Natural killer cell treated with Interleukin-12 subunit alpha and Interleukin-12 subunit beta and Interleukin-15 and Interleukin-18, amount 100 ng/mL, for 72 hours (primary cell): ENCODE data around the gene COX5A. TPM values are rescaled to one million over a fixed set of nuclear protein-coding genes. Genes with fewer than 3 reads are reported as not detected.
"Not testable (repeated sequence)": the region's sequence is repeated elsewhere in the genome, so short reads cannot be mapped to it uniquely, and the experiment has no call there.

ENCODE experiments used
- ATAC-seq, 2 donors: fragments of 150-1000 bp; cut with Tn5 transposase in 1 of 2; sonication (Bioruptor Pico), chemical (Tn5 transposase) in 1 of 2; 2 replicates each; pipeline ENCODE4 v1.10.0; 2021
- DNase-seq: peaks from one replicate; pipeline ENCODE4 v3.0.0; 2022; ENCODE audit warnings: low spot score
- H3K27ac Mint-ChIP-seq, 2 donors: 1 replicate in 1 of 2; 2 replicates in 1 of 2; pipeline ENCODE4 v1.8.0; 2022; ENCODE audit warnings: mixed read lengths in 2 of 2, mild to moderate bottlenecking in 1 of 2, moderate library complexity in 1 of 2
- H3K27me3 Mint-ChIP-seq, 2 donors: 1 replicate in 1 of 2; 2 replicates in 1 of 2; pipeline ENCODE4 v1.8.0; 2022; ENCODE audit warnings: mixed read lengths in 2 of 2
- H3K36me3 Mint-ChIP-seq: one replicate; pipeline ENCODE4 v1.8.0; 2022; ENCODE audit warnings: mixed read lengths
- H3K4me1 Mint-ChIP-seq, 2 donors: 1 replicate in 1 of 2; 2 replicates in 1 of 2; pipeline ENCODE4 v1.8.0; 2022; ENCODE audit warnings: low read depth in 2 of 2, mixed read lengths in 2 of 2, mild to moderate bottlenecking in 1 of 2
- H3K4me3 Mint-ChIP-seq: one replicate; pipeline ENCODE4 v1.8.0; 2022; ENCODE audit warnings: mixed read lengths
- H3K9me3 Mint-ChIP-seq: 2 replicates; pipeline ENCODE4 v1.8.0; 2022; ENCODE audit warnings: mixed read lengths
- total RNA-seq, 2 donors: library from RNA; stranded (reverse); gene quantifications; one replicate each; pipeline ENCODE4 v1.2.3, GENCODE V29; 2022

COX5A gene
- total RNA-seq, 2 donors from 2014 or later, result 221 to 229 TPM

- Mint-ChIP-seq H3K4me1 (peaks cover 26 to 31% of the 10 kb centered on the region in 2 donors), H3K27ac (no peak overlapping the region), H3K4me3 (no peak overlapping the region), H3K36me3 (peaks cover 11% of the 10 kb centered on the region), H3K9me3 (no peaks in the 10 kb centered on the region), H3K27me3 (no peaks in the 10 kb centered on the region)
- ATAC-seq (no peak), DNase-seq (no peak)
Measured at GRCh38 chr15:74902295-74903075, 35.4 kb downstream of the COX5A start.

GRCh38 chr15:74901612-74902063 lies 36.2 kb downstream of the COX5A start:
- peaks cover 23 to 31% of the 10 kb centered on the region in 2 donors for H3K4me1 Mint-ChIP-seq
- DNase-seq (no peak), ATAC-seq (peak in 1 of 2 donors; percentile 41)
- H3K27me3 Mint-ChIP-seq, result no peaks in the 10 kb centered on the region
- peaks cover 11% of the 10 kb centered on the region for H3K36me3 Mint-ChIP-seq
- peak overlapping the region in 1 of 2 donors; percentile 41 for H3K27ac Mint-ChIP-seq
- no peaks in the 10 kb centered on the region for H3K9me3 Mint-ChIP-seq
- no peak overlapping the region for H3K4me3 Mint-ChIP-seq

- peaks cover 16 to 20% of the 10 kb centered on the region in 2 donors for H3K4me1 Mint-ChIP-seq
- no peak overlapping the region for H3K27ac Mint-ChIP-seq
- H3K4me3 Mint-ChIP-seq, result no peak overlapping the region
Measured at GRCh38 chr15:74897300-74897701, 40.6 kb downstream of the COX5A start.

GRCh38 chr15:74896316-74896715 lies 41.6 kb downstream of the COX5A start:
- H3K9me3 Mint-ChIP-seq, result no peaks in the 10 kb centered on the region
- DNase-seq (no peak), ATAC-seq (no peak)
- no peak overlapping the region for H3K4me3 Mint-ChIP-seq
- H3K27me3 Mint-ChIP-seq, result no peaks in the 10 kb centered on the region
- no peak overlapping the region for H3K27ac Mint-ChIP-seq
- H3K4me1 Mint-ChIP-seq, result peaks cover 15 to 17% of the 10 kb centered on the region in 2 donors
- peaks cover 10% of the 10 kb centered on the region for H3K36me3 Mint-ChIP-seq

More at GRCh38 chr15:74897300-74897701, 40.6 kb downstream of the COX5A start:
- DNase-seq (no peak), ATAC-seq (no peak)
- Mint-ChIP-seq H3K27me3 (no peaks in the 10 kb centered on the region), H3K9me3 (no peaks in the 10 kb centered on the region), H3K36me3 (peaks cover 10% of the 10 kb centered on the region)

GRCh38 chr15:74895830-74896229 lies 42.0 kb downstream of the COX5A start:
- Mint-ChIP-seq H3K4me3 (no peak overlapping the region), H3K9me3 (no peaks in the 10 kb centered on the region), H3K4me1 (peaks cover 15 to 17% of the 10 kb centered on the region in 2 donors), H3K36me3 (peaks cover 9% of the 10 kb centered on the region), H3K27me3 (no peaks in the 10 kb centered on the region), H3K27ac (no peak overlapping the region)
- DNase-seq (no peak), ATAC-seq (no peak)

GRCh38 chr15:74894383-74894782 lies 43.5 kb downstream of the COX5A start:
- not testable (repeated sequence) for H3K4me3 Mint-ChIP-seq

GRCh38 chr15:74893627-74894026 lies 44.2 kb downstream of the COX5A start:
- no peak for DNase-seq
- Mint-ChIP-seq H3K4me1 (peaks cover 24 to 32% of the 10 kb centered on the region in 2 donors), H3K27me3 (no peaks in the 10 kb centered on the region), H3K9me3 (no peaks in the 10 kb centered on the region), H3K27ac (peak overlapping the region; percentile 68 to 85), H3K36me3 (peaks cover 4% of the 10 kb centered on the region), H3K4me3 (peak overlapping the region; percentile 47)
- ATAC-seq, result no peak

More at GRCh38 chr15:74894383-74894782, 43.5 kb downstream of the COX5A start:
- DNase-seq, H3K36me3 Mint-ChIP-seq, H3K27ac Mint-ChIP-seq, H3K9me3 Mint-ChIP-seq, H3K27me3 Mint-ChIP-seq, ATAC-seq: not testable (repeated sequence)
- peaks cover 19 to 25% of the 10 kb centered on the region in 2 donors for H3K4me1 Mint-ChIP-seq

- ATAC-seq, result no peak
- no peaks in the 10 kb centered on the region for H3K27me3 Mint-ChIP-seq
- DNase-seq, result no peak
- H3K36me3 Mint-ChIP-seq, result peaks cover 4% of the 10 kb centered on the region
- H3K27ac Mint-ChIP-seq, result no peak overlapping the region
- no peak overlapping the region for H3K4me3 Mint-ChIP-seq
- H3K4me1 Mint-ChIP-seq, result peaks cover 24 to 32% of the 10 kb centered on the region in 2 donors
- H3K9me3 Mint-ChIP-seq, result no peaks in the 10 kb centered on the region
Measured at GRCh38 chr15:74892931-74893330, 44.9 kb downstream of the COX5A start.

- Mint-ChIP-seq H3K4me1 (peaks cover 24 to 32% of the 10 kb centered on the region in 2 donors), H3K27me3 (no peaks in the 10 kb centered on the region), H3K36me3 (peaks cover 4% of the 10 kb centered on the region), H3K4me3 (no peak overlapping the region), H3K27ac (peak overlapping the region in 1 of 2 donors; percentile 56), H3K9me3 (no peaks in the 10 kb centered on the region)
- ATAC-seq (no peak), DNase-seq (no peak)
Measured at GRCh38 chr15:74892313-74892712, 45.6 kb downstream of the COX5A start.

- H3K27ac Mint-ChIP-seq, result peak overlapping the region; percentile 12 to 56
- H3K27me3 Mint-ChIP-seq, result no peaks in the 10 kb centered on the region
- H3K4me1 Mint-ChIP-seq, result peaks cover 24 to 32% of the 10 kb centered on the region in 2 donors
- peaks cover 4% of the 10 kb centered on the region for H3K36me3 Mint-ChIP-seq
- DNase-seq (no peak), ATAC-seq (no peak)
- no peaks in the 10 kb centered on the region for H3K9me3 Mint-ChIP-seq
- peak overlapping the region; percentile 21 for H3K4me3 Mint-ChIP-seq
Measured at GRCh38 chr15:74891469-74891868, 46.4 kb downstream of the COX5A start.

- peaks cover 4% of the 10 kb centered on the region for H3K36me3 Mint-ChIP-seq
Measured at GRCh38 chr15:74890665-74890960, 47.3 kb downstream of the COX5A start.

GRCh38 chr15:74889883-74890664 lies 47.8 kb downstream of the COX5A start, which contains the start of gene MPI:
MPI (plus strand) TSS chr15:74890042; CDS start chr15:74890074, 32 bp downstream.
- peak; percentile 89 for DNase-seq
- peak within 1 kb of the TSS; percentile 97 for H3K4me3 Mint-ChIP-seq
- H3K36me3 Mint-ChIP-seq, result peaks cover 4% of the 10 kb centered on the region
- ATAC-seq, result peak; percentile 99
- peaks cover 24 to 32% of the 10 kb centered on the region in 2 donors for H3K4me1 Mint-ChIP-seq
- no peaks in the 10 kb centered on the region for H3K9me3 Mint-ChIP-seq
- peak within 1 kb of the TSS; percentile 85 to 90 for H3K27ac Mint-ChIP-seq
- H3K27me3 Mint-ChIP-seq, result no peaks in the 10 kb centered on the region

More at GRCh38 chr15:74890665-74890960, 47.3 kb downstream of the COX5A start:
- peak overlapping the region; percentile 97 for H3K4me3 Mint-ChIP-seq
- ATAC-seq (no peak), DNase-seq (no peak)
- H3K27me3 Mint-ChIP-seq, result no peaks in the 10 kb centered on the region
- H3K27ac Mint-ChIP-seq, result peak overlapping the region; percentile 85 to 90
- peaks cover 24 to 32% of the 10 kb centered on the region in 2 donors for H3K4me1 Mint-ChIP-seq
- H3K9me3 Mint-ChIP-seq, result no peaks in the 10 kb centered on the region

GRCh38 chr15:74889390-74889882 lies 48.4 kb downstream of the COX5A start:
- ATAC-seq, result peak; percentile 8 to 15
- DNase-seq, result no peak
- H3K4me3 Mint-ChIP-seq, result peak overlapping the region; percentile 97

More at GRCh38 chr15:74889390-74889882, 48.4 kb downstream of the COX5A start:
- H3K9me3 Mint-ChIP-seq, result no peaks in the 10 kb centered on the region
- no peaks in the 10 kb centered on the region for H3K27me3 Mint-ChIP-seq
- H3K4me1 Mint-ChIP-seq, result peaks cover 24 to 32% of the 10 kb centered on the region in 2 donors
- H3K36me3 Mint-ChIP-seq, result peaks cover 4% of the 10 kb centered on the region
- H3K27ac Mint-ChIP-seq, result peak overlapping the region; percentile 85 to 90
